Amygdala (tissue), 56 donors: ENCODE results near the gene TMEM223.
"Not testable (repeated sequence)": the region's sequence is repeated elsewhere in the genome, so short reads cannot be mapped to it uniquely, and the experiment has no call there.

Experiments
- DNase-seq, 56 donors: peaks; one replicate each; lab custom pipeline; 2025; lab: John Stamatoyannopoulos, UW

The TMEM223 gene, protein sequence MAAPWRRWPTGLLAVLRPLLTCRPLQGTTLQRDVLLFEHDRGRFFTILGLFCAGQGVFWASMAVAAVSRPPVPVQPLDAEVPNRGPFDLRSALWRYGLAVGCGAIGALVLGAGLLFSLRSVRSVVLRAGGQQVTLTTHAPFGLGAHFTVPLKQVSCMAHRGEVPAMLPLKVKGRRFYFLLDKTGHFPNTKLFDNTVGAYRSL

DNA sequence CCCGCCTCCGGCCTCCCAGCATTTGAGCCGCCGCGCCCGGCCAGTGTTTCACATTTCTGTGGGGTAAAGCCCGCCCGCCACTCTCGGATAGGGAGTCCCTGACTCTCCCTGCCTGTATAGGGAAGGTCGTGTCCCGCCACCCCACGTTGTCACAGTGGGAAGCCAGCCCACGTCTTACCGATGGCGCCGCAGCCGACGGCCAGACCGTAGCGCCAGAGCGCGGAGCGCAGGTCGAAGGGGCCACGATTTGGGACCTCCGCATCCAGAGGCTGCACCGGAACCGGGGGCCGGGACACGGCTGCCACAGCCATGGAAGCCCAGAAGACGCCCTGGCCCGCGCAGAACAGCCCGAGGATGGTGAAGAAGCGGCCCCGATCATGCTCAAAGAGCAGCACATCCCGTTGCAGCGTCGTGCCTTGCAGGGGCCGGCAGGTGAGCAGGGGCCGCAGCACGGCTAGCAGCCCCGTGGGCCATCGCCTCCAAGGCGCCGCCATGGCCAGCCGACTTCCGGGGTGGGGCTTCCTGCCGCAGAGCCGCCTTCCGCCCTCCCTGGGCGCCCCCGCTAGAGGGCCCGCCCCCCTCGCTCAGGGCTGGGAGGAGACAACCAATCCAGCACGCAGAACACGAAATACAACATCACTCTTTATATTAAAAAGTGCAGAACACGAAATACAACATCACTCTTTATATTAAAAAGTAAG lies at the start of gene TMEM223:
TMEM223 (minus strand) TSS at position 506 of the 701 bp plus-strand sequence; CDS start at position 494, 12 bp downstream.
- peak; percentile 2 to 90 (median 76) for DNase-seq

DNA sequence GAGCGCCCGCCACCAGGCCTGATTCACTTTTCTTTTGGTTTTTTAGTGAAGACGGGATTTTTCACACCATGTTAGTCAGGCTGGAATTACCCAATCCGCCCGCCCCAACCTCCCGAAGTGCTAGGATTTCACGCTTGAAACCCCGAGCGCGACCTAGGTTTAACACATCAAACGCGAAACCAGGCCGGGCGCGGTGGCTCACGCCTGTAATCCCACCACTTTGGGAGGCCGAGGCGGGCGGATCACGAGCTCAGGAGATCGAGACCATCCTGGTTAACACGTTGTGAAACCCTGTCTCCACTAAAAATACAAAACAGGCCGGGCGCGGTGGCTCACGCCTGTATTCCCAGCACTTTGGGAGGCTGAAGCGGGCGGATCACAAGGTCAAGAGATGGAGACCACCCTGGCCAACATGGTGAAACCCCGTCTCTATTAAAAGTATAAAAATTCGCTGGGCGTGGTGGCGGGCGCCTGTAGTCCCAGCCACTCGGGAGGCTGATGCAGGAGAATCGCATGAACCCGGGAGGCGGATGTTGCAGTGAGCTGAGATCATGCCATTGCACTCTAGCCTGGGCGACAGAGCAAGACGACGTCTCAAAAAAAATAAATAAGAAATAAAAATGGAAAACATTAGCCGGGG lies 49.0 kb upstream of the TMEM223 start:
- peak in 41 of 56 donors; percentile 5 to 73 (median 32) for DNase-seq

DNA sequence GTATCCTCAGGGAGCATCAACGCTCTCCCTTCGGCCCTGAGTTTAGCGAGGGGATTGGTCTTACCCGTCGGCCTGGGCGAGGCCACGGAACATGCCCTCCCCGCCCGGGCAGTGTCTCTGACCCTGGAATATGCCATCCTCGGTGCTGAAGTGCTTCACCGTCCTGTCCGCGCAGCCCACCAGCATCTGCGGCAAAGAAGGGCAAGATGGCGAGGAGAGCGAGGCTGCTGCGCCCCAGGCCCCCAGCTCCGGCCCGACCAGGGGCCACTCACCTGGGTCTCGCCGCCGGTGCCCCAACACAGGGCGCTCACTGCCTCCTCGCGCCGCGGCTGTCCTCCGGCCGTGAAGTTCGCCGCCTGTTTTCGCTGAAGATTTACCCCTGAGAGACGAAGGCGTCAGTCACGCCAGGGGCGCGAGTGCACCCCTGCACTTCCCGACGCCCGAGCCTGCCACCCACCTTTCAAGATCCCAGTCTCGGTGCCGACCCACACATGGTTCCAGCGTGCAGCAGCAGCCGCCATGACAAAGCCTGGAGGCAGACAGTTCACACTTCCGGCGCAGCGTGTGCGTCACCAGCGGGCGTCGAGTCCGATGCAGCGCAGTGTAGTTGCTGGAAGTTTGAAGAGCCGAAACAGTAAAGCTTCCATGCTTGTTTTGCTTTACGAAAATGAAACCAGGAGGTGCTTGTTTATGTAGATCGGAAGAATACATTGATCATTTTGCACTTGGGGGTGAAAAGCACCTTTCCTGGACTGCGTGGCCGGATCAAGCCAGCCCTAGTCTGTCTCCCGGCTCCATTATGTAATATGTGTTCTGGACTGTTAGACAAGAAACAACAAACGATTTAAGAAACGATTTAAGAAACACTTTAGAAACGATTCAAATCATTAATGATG lies 47.5 kb upstream of the TMEM223 start, which contains the start of gene WDR74:
WDR74 (minus strand) TSS at position 541 of the 896 bp plus-strand sequence; CDS start at position 521, 20 bp downstream.
- DNase-seq = peak; percentile 71 to 98 (median 87)

DNA sequence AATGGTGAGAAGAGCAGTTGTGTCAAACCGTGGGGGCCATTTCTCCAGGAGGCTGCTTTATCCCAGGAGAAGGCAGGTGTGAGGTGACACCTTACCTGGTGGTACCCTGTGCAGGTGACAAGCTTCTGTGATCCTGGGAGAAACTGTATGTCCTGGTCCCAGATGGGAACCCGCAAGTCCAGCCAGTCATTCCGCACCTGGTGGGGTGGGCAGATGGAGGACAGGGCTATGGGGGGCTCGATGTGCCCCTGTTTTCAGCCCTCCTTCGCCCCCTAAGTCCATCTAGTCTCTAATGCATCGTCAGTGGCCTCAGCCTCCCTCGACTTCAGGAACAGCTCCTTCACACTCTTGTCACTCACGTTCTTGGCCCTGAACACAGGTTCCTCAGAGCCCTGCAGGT lies 43.5 kb upstream of the TMEM223 start:
- no peak for DNase-seq

DNA sequence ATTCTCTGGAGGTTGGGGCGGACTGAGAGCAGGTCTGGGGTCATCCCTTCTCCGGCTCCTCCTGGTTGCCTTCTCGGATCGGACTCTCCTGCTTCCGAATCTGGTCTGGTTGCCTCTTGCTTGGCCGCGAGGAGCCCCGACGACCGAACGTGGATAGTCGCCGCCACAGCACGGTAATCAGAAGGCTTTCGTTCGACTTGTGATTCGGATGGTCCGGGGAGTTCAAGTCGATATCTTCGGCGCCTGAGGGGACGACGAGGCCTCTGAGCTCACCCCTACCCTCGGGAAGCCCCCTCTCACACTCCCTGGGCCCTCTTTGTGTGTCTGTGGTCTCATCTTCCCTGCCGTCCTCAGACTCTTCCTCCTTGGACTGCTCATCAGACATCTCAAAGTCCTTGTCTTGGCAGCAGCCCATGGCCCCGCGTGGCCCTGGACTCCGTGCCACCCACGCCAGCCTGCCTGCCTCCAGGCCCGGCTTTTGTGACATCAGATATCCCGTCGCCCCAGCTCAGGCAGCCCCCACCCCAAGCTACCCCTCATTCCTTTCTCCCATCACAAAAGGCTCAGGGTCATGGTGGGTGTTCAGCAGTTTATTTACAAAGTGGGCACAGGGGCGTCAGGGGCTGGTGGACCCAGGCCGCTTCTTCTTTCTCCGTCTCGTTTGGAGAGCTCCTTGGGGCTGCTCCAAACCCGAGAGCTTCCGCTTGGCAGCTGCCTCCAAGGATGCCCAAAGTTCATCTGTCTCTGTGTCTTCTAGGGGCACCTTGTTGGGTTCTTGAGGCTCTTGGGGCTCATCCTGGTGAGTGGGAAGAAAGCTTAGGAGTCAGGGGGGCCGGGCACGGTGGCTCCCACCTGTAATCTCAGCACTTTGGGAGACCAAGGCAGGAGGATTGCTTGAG lies 40.8 kb upstream of the TMEM223 start, which contains the start of gene TEX54:
TEX54 (minus strand) TSS at position 506 of the 899 bp plus-strand sequence.
- DNase-seq = peak in 13 of 56 donors; percentile 7 to 67 (median 28)

DNA sequence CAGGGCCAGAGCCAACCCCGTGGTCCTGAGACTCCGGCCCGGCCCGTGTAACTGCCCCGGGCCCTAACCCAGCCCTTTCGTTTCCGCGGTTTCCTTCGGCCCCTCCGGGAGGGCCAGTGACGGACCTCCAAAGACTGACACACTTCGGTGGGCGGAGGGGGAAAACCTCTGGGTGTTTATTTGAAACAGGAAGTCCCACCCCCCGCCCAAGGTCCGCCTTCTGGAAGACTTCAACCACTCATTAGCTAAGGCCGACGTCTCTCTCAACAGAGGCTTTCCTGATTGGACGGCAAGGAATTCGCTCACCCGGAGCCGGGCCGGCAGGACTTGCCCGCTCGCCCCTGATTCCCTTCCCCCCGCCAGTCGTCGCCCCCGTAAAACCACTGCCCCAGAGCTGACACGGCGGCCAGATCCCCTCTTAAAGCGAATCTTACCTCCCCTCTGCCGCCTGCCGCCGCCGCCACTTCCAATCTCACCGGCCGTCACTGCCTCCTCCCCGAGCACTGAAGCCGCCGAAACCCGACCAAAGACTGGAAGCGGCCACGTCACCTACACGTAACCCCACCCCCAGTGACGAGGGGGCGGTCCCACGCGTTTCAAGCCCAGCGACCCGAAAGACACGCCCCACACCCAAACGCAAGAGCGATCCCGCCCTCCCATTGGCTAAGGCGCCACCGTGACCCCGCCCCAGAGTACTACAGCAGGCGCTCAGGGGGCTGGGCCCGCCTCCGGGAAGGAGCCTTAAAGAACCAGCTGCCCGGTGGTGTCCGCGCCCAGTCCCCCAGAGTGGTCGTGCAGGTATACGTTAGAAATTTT lies 39.9 kb upstream of the TMEM223 start, which contains the start of gene STX5:
STX5 (minus strand) TSS at position 532 of the 816 bp plus-strand sequence. CDS start 808 bp downstream, outside the sequence.
- DNase-seq = peak; percentile 92 to 100 (median 99)

DNA sequence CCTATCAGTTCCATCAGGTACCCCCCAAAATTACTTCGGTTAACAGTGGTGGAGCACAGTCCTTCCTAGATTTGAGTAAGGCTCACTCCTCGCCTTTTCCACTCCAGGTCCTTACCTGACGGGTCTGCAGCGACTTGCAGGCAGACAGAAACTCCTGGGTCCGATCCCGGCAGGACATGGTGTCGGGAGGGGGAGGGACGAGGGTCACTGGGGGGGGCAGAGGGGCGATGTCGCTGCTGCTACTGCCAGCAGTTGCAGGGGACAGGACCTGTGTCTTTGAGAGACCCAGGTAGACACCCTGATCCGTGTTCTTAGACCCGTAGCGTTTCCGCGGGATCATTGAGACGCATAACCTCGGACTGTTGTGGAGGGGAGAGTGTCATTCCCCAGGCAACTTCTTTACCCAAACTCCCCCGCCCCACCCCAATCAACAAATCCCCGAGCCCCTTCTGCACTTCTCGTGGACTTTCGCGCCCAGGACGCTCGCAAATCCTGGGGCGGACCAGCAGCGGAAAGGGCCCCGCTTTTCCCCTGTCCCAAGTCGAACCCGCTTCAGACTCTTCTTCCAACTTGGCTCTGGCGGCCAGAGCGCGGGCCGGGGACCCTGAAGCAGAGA lies 39.2 kb upstream of the TMEM223 start:
- DNase-seq = peak in 1 of 56 donors; percentile 41

DNA sequence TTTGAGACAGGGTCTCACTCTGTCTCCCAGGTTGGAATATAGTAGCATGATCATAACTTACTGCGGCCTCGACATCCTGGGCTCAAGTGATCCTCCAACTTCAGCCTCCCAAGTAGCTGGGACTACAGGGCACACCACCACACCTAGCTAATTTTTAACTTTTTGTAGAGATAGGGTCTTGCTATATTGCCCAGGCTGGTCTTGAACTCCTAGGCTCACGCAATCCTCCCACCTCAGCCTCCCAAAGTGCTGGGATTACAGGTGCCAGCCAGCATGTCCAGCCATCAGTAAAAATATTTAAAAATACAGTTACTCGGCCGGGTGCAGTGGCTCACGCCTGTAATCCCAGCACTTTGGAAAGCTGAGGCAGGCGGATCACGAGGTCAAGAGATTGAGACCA lies 36.3 kb upstream of the TMEM223 start:
- DNase-seq = not testable (repeated sequence)

DNA sequence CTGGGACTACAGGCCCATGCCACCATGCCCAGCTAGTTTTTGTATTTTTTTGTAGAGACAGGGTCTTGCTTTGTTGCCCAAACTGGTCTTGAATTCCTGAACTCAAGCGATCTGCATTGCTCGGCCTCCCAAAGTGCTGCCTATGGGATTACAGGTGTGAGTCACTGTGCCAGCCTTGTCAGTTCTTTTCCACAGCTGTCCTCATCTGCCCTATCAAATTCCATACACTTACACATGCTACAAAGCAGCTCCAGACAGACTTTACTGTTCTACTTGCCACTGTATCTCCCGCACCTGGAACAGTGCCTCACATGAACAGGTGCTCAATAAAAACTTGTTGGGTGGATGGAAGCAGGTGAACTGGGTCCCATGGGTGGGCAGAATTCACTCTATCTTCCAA lies 31.9 kb upstream of the TMEM223 start:
- DNase-seq = no peak

DNA sequence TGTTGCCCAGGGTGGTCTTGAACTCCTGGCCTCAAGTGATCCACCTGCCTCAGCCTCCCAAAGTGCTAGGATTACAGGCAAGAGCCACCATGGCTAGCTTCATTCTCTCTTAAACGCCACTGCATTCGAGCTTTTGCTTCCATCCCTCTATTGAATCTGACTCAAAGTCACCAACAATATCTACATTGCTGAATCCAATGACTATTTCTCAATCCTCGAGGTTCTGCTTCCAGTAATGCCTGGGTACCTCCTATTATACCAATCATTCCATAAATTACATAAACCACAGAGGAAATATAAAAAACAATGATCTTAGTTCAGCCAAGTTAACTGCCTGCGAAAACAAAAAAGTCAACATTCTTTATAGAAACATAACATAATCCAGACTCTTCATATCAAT lies 25.3 kb upstream of the TMEM223 start:
- no peak for DNase-seq

DNA sequence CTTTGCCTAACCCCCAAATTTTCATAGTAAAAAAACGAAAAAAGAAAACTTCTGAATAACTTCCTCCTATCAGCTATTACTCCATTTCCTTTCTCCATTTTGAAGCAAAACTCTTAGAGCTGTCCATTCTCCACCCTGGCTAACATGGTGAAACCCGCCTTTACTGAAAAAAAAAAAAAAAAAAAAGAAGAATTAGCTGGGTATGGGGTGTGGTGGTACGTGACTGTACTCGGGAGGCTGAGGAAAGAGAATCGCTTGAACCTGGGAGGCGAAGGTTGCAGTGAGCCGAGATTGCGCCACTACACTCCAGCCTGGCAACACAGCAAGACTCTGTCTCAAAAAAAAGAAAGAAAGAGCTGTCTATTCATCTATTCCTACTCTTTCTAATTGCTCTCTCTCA lies 24.8 kb upstream of the TMEM223 start:
- no peak for DNase-seq

DNA sequence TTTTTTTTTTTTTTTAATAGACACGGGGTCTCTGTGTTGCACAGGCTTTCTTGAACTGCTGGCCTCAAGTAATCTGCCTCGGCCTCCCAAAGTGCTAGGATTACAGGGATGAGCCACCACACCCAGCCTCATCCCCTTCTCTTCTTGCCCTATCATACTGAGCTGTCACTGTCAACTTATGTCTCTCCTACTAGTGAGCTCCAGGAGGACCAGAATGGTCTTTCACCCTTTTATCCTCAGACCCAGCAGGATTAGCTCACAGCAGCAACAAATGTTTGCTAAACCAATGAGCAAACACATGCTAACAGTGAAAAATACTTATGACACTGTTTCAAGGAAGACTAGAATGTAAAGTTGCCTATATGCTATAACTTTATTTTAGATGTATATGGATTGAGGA lies 19.9 kb upstream of the TMEM223 start:
- no peak for DNase-seq

DNA sequence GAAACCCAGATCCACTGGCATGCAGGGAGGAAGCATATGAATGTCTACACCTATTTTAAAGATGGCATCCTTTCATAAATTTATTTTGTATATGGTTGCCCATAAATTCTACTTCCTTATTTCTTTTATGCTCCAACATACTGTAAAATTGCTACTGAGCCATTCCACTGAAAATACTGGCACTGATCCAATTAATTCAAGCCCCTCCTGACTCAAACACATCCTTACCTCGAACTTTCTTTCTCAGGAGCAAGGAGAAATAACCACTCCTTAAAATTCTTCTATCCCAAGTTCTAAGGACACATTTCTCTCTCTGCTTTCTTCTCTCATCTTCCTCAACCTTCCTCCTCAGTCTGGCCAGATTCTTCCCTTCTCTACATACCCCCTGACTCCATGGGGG lies 18.9 kb upstream of the TMEM223 start:
- DNase-seq = no peak

DNA sequence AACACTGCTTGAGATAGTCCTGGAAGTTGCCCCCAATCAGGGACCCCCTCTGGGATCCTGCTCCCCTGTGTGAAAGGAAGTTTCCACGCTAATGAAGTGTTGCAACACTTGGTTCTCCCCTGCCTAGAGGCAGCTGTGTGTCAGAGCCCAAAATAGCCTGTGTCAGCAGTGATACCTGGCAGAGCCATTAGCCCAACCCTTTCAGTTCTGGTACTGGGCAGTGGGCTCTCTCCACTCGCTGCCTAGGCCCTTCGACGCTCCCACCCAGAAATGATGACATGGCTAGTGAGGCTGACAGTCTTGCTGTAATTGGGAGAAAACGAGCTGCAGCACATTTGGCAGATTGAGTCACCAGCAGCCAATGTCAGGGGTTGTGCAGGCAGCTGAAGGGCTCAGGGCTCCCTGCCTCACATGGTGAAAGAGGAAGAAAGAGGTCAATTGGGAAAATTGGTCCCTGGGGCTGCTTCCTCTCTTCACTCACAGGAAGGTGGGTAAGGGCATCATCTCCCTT lies 14.9 kb upstream of the TMEM223 start:
- DNase-seq = peak in 2 of 56 donors; percentile 13 to 17

DNA sequence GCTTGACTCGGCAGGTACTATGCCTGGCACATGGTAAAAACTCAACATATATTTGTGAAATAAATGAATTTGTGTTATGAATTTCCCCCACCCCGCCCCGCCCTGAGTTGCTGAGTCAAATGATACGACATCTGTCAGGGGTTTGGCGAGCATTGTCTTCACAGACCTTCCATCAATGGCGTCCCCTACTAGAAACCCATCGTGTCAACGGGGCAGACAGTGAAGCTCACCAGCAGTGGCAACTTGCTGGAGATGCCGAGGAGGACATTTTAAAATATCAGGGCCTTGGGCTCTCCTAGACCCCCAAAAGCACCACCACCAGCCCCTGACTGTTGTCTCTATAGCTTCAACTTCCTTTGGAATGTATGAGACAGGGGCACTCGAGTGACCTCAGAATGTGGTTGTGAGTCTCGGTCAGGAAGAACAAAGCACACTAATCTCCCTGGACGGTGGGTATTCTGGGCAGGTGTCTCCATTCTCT lies 14.2 kb upstream of the TMEM223 start:
- no peak for DNase-seq

DNA sequence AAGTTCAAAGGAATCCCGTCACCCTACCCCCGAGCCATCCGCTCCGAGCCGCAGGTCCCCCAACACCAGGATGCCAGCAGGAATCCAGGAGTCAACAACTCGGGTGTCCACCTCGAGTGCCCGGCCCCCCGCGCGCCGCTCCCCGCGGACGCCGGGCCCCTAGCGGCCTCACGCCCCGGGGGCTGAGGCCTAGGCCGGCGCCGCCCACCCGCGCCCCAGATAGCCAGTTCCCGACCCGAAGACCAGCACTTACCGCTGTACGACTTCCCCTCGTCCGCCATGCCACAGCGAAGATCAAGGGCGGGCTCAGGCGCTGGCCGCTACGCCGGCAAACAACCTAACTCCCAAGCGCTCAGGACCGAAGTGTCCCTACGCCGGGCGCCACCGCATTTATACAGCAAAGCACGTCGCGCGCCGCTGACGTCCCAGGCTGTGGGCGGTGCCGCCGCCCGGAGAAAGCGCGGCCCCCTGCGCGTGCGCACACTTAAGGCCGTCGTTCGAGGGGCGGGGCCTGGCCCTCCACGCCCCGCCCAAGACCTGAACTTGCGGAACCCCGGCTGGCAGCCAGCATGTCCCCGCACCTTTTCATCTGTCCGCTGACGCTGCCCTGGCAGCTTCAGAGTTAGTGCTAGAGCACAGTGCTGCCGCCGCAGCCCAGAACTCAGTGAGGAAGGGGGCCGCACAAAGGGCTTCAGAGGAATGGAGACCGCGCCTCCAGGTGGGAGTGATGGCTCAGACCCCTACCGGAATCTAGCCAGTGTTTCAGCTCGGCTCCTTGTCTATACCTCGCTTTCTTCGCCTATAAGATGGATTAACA lies 13.5 kb upstream of the TMEM223 start, which contains the start of gene NXF1:
NXF1 (minus strand) TSS at position 365 of the 817 bp plus-strand sequence; CDS start at position 281, 84 bp downstream.
- DNase-seq = peak; percentile 56 to 97 (median 90)
